BLaER1 treated with 17β-estradiol and CSF1 and Interleukin-3, amounts not matched to agents 10 nM and 100 nM (cell line): ENCODE data around the gene MPHOSPH9.

ENCODE experiments used
- H3K27ac ChIP-seq, 11 experiments: shearing (Covaris generic); formaldehyde crosslinking; 2 replicates each; pipeline ENCODE4 v1.8.1; 2022
- H3K27me3 ChIP-seq, 11 experiments: shearing (Covaris generic); formaldehyde crosslinking; 2 replicates each; pipeline ENCODE4 v1.8.1; 2022
- H3K36me3 ChIP-seq, 11 experiments: shearing (Covaris generic); formaldehyde crosslinking; 2 replicates each; pipeline ENCODE4 v1.8.1; 2022
- H3K4me1 ChIP-seq, 10 experiments: shearing (Covaris generic); formaldehyde crosslinking; 2 replicates each; pipeline ENCODE4 v1.8.1; 2022
- H3K4me2 ChIP-seq, 11 experiments: shearing (Covaris generic); formaldehyde crosslinking; 2 replicates each; pipeline ENCODE4 v1.8.1; 2022
- H3K4me3 ChIP-seq, 10 experiments: shearing (Covaris generic); formaldehyde crosslinking; 2 replicates each; pipeline ENCODE4 v1.8.1; 2022
- H3K9ac ChIP-seq, 11 experiments: shearing (Covaris generic); formaldehyde crosslinking; 2 replicates each; pipeline ENCODE4 v1.8.1; 2022
- H3K9me3 ChIP-seq, 11 experiments: shearing (Covaris generic); formaldehyde crosslinking; replicated peaks in 1 of 11; 2 replicates each; pipeline ENCODE4 v1.8.1; 2022
- H4K20me1 ChIP-seq, 11 experiments: shearing (Covaris generic); formaldehyde crosslinking; 2 replicates each; pipeline ENCODE4 v1.8.1; 2022
- Cebpa-rat ChIP-seq, 11 experiments: shearing (Covaris generic); IDR thresholded peaks; 2 replicates each; pipeline ENCODE4 v1.8.1; 2022

The MPHOSPH9 gene

GRCh38 chr12:123134826-123135225 is 98.1 kb downstream of the MPHOSPH9 start:
- no peak overlapping the region for H3K9ac ChIP-seq
- H3K4me2 ChIP-seq = peak overlapping the region in 4 of 11 experiments; percentile 24 to 90 (median 86); a peak in 3 of 22 replicates
- no peaks in the 10 kb centered on the region for H4K20me1 ChIP-seq
- H3K9me3 ChIP-seq = peaks cover 0 to 12% (median 5%) of the 10 kb centered on the region in 11 experiments; a peak in 7 of 22 replicates
- H3K27me3 ChIP-seq = no peaks in the 10 kb centered on the region
- H3K4me1 ChIP-seq = peaks cover 18 to 78% (median 58%) of the 10 kb centered on the region in 10 experiments
- no peak for TF ChIP-seq Cebpa-rat (IDR thresholded peaks at IDR 0.05)
- peaks cover 0 to 35% (median 5%) of the 10 kb centered on the region in 11 experiments; a peak in 9 of 22 replicates for H3K36me3 ChIP-seq
- no peak overlapping the region for H3K27ac ChIP-seq
- no peak overlapping the region for H3K4me3 ChIP-seq

GRCh38 chr12:123134271-123134671 is 98.7 kb downstream of the MPHOSPH9 start:
- Histone ChIP-seq H4K20me1 (no peaks in the 10 kb centered on the region), H3K4me3 (no peak overlapping the region), H3K36me3 (peaks cover 0 to 35% (median 5%) of the 10 kb centered on the region in 11 experiments; a peak in 9 of 22 replicates), H3K4me1 (peaks cover 17 to 78% (median 58%) of the 10 kb centered on the region in 10 experiments), H3K27me3 (no peaks in the 10 kb centered on the region), H3K9ac (no peak overlapping the region), H3K27ac (no peak overlapping the region), H3K4me2 (peak overlapping the region in 6 of 11 experiments; percentile 15 to 90 (median 84); a peak in 9 of 22 replicates), H3K9me3 (peaks cover 0 to 12% (median 5%) of the 10 kb centered on the region in 11 experiments; a peak in 7 of 22 replicates)
- no peak for TF ChIP-seq Cebpa-rat (IDR thresholded peaks at IDR 0.05)

GRCh38 chr12:123133701-123134100 is 99.2 kb downstream of the MPHOSPH9 start:
- Histone ChIP-seq H3K27ac (peak overlapping the region in 2 of 11 experiments; percentile 69 to 79; a peak in 3 of 22 replicates), H3K9ac (no peak overlapping the region), H3K27me3 (no peaks in the 10 kb centered on the region), H3K4me3 (no peak overlapping the region), H3K36me3 (peaks cover 0 to 35% (median 5%) of the 10 kb centered on the region in 11 experiments; a peak in 9 of 22 replicates), H3K4me2 (peak overlapping the region in 5 of 11 experiments; percentile 15 to 90 (median 86); a peak in 9 of 22 replicates), H3K9me3 (peaks cover 0 to 16% (median 5%) of the 10 kb centered on the region in 11 experiments; a peak in 8 of 22 replicates), H3K4me1 (peaks cover 17 to 79% (median 58%) of the 10 kb centered on the region in 10 experiments), H4K20me1 (no peaks in the 10 kb centered on the region)
- TF ChIP-seq Cebpa-rat (IDR thresholded peaks at IDR 0.05) = no peak

DNA sequence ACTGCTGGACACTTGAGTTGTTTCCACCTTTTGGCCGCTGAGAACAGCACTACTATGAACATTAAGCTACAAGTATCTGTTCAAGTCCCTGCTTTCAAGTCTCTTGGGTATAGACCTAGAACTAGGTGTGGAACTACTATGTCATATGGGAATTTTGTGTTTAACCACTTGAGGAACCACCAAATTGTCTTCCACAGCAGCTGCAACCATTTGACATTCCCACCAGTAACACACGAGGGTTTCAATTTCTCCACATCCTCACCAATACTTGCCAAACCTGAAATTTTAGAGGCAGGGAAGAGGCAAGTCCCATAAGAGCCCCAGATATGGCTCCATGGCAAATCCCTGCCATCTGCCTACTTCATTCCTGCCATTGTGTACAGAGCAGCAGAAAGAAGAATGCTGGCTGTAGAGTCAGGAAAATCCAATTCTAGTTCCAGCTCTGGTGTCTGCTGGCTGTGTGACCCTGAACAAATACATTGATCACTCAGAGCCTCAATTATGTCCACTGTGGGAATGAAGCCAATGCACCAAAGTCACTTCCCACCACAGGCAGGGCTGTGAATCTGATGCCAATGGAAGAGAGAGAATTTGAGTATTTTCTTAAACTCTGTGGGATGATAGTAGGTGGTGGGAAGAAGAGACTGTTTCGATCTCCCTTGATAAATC is 99.9 kb downstream of the MPHOSPH9 start:
- Histone ChIP-seq H3K9ac (peak overlapping the region in 1 of 11 experiments; percentile 72; a peak in 1 of 22 replicates), H4K20me1 (no peaks in the 10 kb centered on the region), H3K4me2 (peak overlapping the region in 7 of 11 experiments; percentile 71 to 90 (median 84); a peak in 16 of 22 replicates), H3K9me3 (peaks cover 0 to 19% (median 5%) of the 10 kb centered on the region in 11 experiments; a peak in 8 of 22 replicates), H3K4me1 (peaks cover 17 to 84% (median 58%) of the 10 kb centered on the region in 10 experiments), H3K4me3 (0 out of 20 replicates have a peak overlapping the region, but pooled peaks of 1 of the 10 experiments have one; percentile 14), H3K27me3 (no peaks in the 10 kb centered on the region), H3K36me3 (peaks cover 0 to 33% (median 5%) of the 10 kb centered on the region in 11 experiments; a peak in 9 of 22 replicates), H3K27ac (peak overlapping the region in 4 of 11 experiments; percentile 25 to 79 (median 70); a peak in 5 of 22 replicates)
- TF ChIP-seq Cebpa-rat (IDR thresholded peaks at IDR 0.05) = no peak

DNA sequence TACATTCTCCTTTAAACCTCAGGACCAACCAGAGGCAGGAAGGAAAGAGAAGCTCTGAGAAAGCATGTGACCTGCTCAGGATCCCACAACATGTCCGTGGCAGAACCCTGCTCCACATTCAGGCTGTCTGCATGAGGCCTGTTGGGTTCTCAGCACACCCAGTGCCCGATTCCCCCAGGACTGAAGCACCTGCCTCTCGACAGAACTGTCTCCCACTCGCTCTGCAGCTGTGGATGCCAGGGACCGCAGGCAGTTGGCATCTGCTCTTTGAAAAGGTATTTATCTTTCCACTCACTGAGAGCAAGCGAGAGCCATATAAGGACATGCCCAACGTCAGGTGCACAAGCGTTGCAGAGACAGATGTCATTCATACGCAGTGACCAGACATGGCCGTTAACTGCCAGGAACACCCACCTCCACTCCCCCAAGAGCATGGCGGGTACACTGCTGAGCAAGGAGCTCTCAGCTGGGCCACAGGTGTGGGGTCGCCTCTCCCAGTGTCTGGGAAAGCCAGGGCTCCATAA is 101.0 kb downstream of the MPHOSPH9 start:
- peak overlapping the region in 7 of 11 experiments; percentile 2 to 72 (median 48); a peak in 13 of 22 replicates for H3K9ac ChIP-seq

GRCh38 chr12:123131291-123131832 is 101.6 kb downstream of the MPHOSPH9 start:
- Histone ChIP-seq H3K4me3 (peak overlapping the region in 3 of 10 experiments; percentile 1 to 30 (median 7); a peak in 3 of 20 replicates), H3K4me2 (peak overlapping the region; percentile 66 to 90 (median 79)), H3K9ac (peak overlapping the region in 7 of 11 experiments; percentile 2 to 72 (median 48); a peak in 10 of 22 replicates), H4K20me1 (no peaks in the 10 kb centered on the region), H3K27ac (peak overlapping the region in 8 of 11 experiments; percentile 15 to 79 (median 57); a peak in 16 of 22 replicates), H3K4me1 (peaks cover 24 to 92% (median 64%) of the 10 kb centered on the region in 10 experiments), H3K27me3 (no peaks in the 10 kb centered on the region), H3K9me3 (peaks cover 0 to 18% (median 5%) of the 10 kb centered on the region in 11 experiments; a peak in 8 of 22 replicates), H3K36me3 (peaks cover 0 to 15% (median 0%) of the 10 kb centered on the region in 11 experiments; a peak in 4 of 22 replicates)
- TF ChIP-seq Cebpa-rat (IDR thresholded peaks at IDR 0.05) = no peak

More for the DNA sequence above, 101.0 kb downstream of the MPHOSPH9 start:
- H4K20me1 ChIP-seq = no peaks in the 10 kb centered on the region
- H3K9me3 ChIP-seq = peaks cover 0 to 19% (median 5%) of the 10 kb centered on the region in 11 experiments; a peak in 8 of 22 replicates
- peak overlapping the region; percentile 66 to 90 (median 79) for H3K4me2 ChIP-seq
- H3K27ac ChIP-seq = peak overlapping the region in 8 of 11 experiments; percentile 15 to 79 (median 57); a peak in 16 of 22 replicates
- no peak for TF ChIP-seq Cebpa-rat (IDR thresholded peaks at IDR 0.05)
- peaks cover 0 to 21% (median 2%) of the 10 kb centered on the region in 11 experiments; a peak in 6 of 22 replicates for H3K36me3 ChIP-seq
- H3K4me3 ChIP-seq = peak overlapping the region in 3 of 10 experiments; percentile 1 to 30 (median 7); a peak in 2 of 20 replicates
- H3K4me1 ChIP-seq = peaks cover 18 to 89% (median 59%) of the 10 kb centered on the region in 10 experiments
- H3K27me3 ChIP-seq = no peaks in the 10 kb centered on the region

- Histone ChIP-seq H3K4me2 (peak overlapping the region in 8 of 11 experiments; percentile 3 to 90 (median 83); a peak in 15 of 22 replicates), H3K27me3 (no peaks in the 10 kb centered on the region), H3K4me1 (peaks cover 23 to 88% (median 64%) of the 10 kb centered on the region in 10 experiments), H4K20me1 (no peaks in the 10 kb centered on the region), H3K9me3 (peaks cover 0 to 11% (median 0%) of the 10 kb centered on the region in 11 experiments; a peak in 4 of 22 replicates), H3K4me3 (no peak overlapping the region), H3K27ac (peak overlapping the region in 4 of 11 experiments; percentile 31 to 79 (median 68); a peak in 5 of 22 replicates), H3K36me3 (peaks cover 0 to 8% (median 0%) of the 10 kb centered on the region in 11 experiments; a peak in 3 of 22 replicates), H3K9ac (no peak overlapping the region)
- TF ChIP-seq Cebpa-rat (IDR thresholded peaks at IDR 0.05) = no peak
Measured at GRCh38 chr12:123129621-123130020, 103.3 kb downstream of the MPHOSPH9 start.

DNA sequence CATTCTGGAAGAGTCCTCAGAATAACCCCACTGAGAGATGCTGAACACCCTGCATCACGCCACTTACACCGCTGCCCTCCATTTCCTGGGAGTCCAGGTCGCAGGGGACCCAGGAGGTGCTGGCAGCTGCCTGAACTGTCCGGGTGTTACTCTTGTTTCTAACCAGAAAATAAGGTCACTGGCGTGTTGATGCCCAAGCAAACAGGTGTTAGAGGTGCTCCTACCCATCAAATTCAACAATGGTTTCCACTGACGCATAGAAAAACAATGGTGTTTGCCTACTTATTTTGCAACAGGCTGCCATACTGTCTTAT is 105.8 kb downstream of the MPHOSPH9 start:
- peak overlapping the region in 10 of 11 experiments; percentile 24 to 90 (median 53); a peak in 17 of 22 replicates for H3K4me2 ChIP-seq
- H3K27ac ChIP-seq = peak overlapping the region in 3 of 11 experiments; percentile 6 to 63 (median 45); a peak in 5 of 22 replicates
- H4K20me1 ChIP-seq = no peaks in the 10 kb centered on the region
- H3K27me3 ChIP-seq = no peaks in the 10 kb centered on the region
- H3K4me3 ChIP-seq = no peak overlapping the region
- peaks cover 19 to 79% (median 56%) of the 10 kb centered on the region in 10 experiments for H3K4me1 ChIP-seq
- peaks cover 0 to 10% (median 0%) of the 10 kb centered on the region in 11 experiments; a peak in 4 of 22 replicates for H3K9me3 ChIP-seq
- H3K9ac ChIP-seq = no peak overlapping the region
- TF ChIP-seq Cebpa-rat (IDR thresholded peaks at IDR 0.05) = no peak
- no peaks in the 10 kb centered on the region; a peak in 1 of 22 replicates for H3K36me3 ChIP-seq
